KOPT-K1 (cell line): ENCODE data around the gene CEBPB.
"Not testable (repeated sequence)": the region's sequence is repeated elsewhere in the genome, so short reads cannot be mapped to it uniquely, and the experiment has no call there.

ENCODE experiments used
- H3K27ac ChIP-seq: fragments of 200-600 bp; sonication (generic); 2 replicates; pipeline ENCODE4 v1.5.1; 2016; ENCODE audit warnings: antibody characterized with exemption, mild to moderate bottlenecking, low read depth, low read length; ENCODE audit not compliant: poor library complexity, severe bottlenecking
- H3K36me3 ChIP-seq: fragments of 200-600 bp; sonication (generic); 2 replicates; pipeline ENCODE4 v1.5.1; 2017; ENCODE audit warnings: antibody characterized with exemption, mild to moderate bottlenecking, low read length, moderate library complexity; ENCODE audit not compliant: insufficient read depth
- H3K9me3 ChIP-seq: fragments of 200-600 bp; sonication (generic); 2 replicates; pipeline ENCODE4 v1.5.1; 2017; ENCODE audit warnings: antibody characterized with exemption, low read length, mild to moderate bottlenecking; ENCODE audit not compliant: insufficient read depth, poor library complexity, severe bottlenecking

The CEBPB gene

DNA sequence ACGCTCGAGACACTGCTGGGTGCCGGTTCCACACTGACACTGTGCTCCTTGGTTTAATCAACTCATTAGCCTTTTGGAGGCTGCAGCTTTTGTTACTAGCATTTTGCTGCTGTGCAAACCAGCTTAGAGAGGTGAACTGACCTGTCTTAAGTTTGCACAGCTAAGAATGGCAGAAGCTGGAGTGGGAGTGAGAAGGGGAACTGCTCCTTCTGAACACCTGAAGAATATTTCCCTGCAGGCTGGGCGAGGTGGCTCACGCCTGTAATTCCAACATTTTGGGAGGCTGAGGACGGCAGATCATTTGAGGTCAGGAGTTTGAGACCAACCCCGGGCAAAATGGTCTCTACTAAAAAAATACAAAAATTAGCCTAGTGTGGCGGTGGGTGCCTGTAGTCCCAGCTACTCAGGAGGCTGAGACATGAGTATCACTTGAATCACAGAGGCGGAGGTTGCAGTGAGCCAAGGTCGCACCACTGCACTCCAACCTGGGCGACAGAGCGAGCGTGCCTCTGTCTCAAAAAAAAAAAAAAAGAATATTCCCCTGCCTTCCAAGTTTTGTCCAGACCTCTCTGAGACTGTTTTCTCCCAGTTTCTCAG is 5.0 kb downstream of the CEBPB start:
- Histone ChIP-seq H3K9me3 (no peaks in the 10 kb centered on the region), H3K27ac (no peak overlapping the region), H3K36me3 (no peaks in the 10 kb centered on the region)

DNA sequence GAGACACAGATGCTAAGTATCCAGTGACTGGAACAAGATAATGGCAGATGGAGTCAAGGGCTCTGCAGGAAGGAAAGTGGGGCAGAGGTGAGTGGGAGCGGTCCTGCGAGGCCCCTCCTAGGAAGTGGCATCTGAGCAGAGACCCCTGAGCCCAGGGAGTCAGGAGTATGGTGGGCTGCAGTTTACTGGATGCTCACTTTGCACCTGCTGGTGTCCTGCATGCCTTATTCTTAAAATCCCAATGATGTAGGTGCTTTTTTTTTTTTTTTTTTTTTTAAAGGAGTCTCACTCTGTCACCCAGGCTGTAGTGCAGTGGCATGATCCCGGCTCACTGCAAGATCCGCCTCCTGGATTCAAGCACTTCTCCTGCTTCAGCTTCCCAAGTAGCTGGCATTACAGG is 5.6 kb downstream of the CEBPB start:
- Histone ChIP-seq H3K27ac (no peak overlapping the region), H3K36me3 (no peaks in the 10 kb centered on the region), H3K9me3 (no peaks in the 10 kb centered on the region)

DNA sequence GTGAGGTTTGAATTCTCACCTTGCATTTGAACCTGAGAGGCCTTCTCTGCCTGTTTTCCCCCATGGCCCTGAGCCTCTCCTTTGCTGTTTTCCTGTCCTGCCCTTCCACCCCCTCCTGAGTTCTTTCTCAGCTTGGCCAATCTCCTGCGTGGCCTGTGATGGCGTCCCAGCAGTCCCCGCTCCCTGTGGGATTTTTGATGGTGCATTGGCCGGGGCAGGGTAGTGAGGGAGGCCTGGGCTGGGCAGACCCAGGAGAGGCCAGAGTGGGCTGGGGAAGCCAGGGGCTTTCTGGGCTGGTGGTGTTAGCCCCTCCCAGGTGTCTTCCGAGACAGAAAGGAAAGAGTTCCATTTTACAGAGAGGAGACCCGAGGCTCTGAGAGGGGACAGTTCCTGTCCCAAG is 6.3 kb downstream of the CEBPB start:
- H3K9me3 ChIP-seq: no peaks in the 10 kb centered on the region
- H3K27ac ChIP-seq: no peak overlapping the region
- H3K36me3 ChIP-seq: no peaks in the 10 kb centered on the region

DNA sequence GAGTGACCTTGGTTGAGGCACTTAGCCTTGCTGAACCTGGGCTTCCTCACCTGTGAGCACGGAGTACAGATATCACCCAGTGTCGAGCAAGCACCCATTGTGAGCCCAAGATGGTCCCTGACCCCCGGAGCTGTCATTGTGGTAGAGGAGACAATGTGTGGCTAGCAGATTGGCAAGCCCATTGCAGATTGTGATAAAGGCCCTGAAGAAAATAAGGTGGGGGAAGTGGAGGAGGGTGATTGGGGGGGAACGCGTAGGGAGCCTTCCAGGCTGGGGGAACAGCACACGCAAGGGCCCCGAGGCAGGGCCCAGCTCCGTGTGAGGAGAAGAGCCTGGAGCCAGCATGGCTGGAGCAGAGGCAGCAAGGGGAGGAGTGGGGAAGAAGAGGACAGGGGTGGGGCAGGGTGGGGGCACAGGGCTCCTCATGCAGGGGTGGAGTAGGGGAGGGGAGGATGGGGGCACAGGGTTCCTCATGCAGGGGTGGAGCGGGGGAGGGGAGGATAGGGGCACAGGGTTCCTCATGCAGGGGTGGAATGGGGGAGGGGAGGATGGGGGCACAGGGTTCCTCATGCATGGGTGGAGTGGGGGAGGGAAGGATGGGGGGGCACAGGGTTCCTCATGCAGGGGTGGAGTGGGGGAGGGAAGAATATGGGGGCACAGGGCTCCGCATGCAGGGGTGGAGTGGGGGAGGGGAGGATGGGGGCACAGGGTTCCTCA is 7.0 kb downstream of the CEBPB start:
- no peak overlapping the region for H3K27ac ChIP-seq
- H3K36me3 ChIP-seq: no peaks in the 10 kb centered on the region
- H3K9me3 ChIP-seq: no peaks in the 10 kb centered on the region

DNA sequence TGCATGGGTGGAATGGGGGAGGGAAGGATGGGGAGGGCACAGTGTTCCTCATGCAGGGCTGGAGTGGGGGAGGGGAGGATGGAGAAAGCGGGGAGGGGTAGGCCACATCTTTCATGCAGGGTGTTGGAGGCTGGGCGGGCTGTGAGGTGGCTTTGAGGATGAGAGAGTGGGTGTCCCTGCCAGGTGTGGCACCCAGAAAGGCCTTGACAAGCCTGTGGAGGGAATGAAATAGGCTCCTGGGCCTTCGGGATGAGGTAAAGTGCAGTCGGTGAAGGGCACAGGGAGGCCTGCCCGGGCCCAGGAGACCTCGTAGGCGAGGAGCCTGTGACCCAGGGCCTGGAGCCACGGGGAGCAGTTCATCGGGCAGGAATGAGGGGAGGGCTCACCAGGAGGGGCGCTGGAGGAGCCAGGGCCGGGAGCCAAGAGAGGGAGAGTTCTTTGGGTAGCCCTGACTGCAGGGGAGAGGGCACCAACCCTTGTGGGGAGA is 7.6 kb downstream of the CEBPB start:
- no peaks in the 10 kb centered on the region for H3K36me3 ChIP-seq
- no peak overlapping the region for H3K27ac ChIP-seq
- peaks cover under 1% of the 10 kb centered on the region for H3K9me3 ChIP-seq

DNA sequence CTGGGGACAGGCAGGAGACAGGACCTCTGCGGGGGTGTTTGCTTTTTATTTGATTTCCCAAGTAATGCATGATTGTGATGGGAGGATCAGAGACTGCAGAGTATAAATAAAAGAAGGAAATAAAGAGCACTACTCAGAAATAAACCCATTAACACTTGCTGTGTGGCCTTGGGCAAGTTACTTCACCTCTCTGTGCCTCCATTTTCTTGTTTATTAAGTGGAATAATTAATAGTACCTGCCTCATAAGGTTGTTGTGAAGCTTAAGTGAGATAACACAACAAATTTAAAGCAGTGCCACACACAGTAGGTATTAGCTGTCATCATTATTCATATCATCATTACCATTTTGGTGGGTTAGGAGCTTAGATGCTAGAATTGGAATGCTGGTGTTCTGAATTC is 8.1 kb downstream of the CEBPB start:
- peaks cover 5% of the 10 kb centered on the region for H3K9me3 ChIP-seq
- H3K36me3 ChIP-seq: no peaks in the 10 kb centered on the region
- H3K27ac ChIP-seq: no peak overlapping the region

DNA sequence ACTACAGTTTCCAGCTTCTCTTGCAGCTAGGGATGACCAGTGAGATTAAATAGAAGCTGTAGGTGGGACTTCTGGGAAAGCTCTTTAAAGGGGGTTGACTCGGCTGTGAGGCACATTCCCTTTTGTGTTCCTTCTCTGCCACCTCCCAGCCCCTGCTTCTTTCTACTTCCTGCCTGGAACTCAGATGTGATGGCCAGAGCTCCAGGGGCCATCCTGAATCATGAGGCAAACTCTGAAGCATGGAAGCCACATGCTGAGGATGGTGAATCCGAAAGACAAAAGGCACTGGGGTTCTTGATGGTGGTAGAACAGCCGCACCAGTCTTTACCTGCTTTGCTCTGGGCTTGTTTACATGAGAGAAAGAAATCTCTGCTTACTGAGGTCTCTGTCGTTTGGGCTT is 9.1 kb downstream of the CEBPB start:
- H3K36me3 ChIP-seq: no peaks in the 10 kb centered on the region
- peaks cover 15% of the 10 kb centered on the region for H3K9me3 ChIP-seq
- no peak overlapping the region for H3K27ac ChIP-seq

DNA sequence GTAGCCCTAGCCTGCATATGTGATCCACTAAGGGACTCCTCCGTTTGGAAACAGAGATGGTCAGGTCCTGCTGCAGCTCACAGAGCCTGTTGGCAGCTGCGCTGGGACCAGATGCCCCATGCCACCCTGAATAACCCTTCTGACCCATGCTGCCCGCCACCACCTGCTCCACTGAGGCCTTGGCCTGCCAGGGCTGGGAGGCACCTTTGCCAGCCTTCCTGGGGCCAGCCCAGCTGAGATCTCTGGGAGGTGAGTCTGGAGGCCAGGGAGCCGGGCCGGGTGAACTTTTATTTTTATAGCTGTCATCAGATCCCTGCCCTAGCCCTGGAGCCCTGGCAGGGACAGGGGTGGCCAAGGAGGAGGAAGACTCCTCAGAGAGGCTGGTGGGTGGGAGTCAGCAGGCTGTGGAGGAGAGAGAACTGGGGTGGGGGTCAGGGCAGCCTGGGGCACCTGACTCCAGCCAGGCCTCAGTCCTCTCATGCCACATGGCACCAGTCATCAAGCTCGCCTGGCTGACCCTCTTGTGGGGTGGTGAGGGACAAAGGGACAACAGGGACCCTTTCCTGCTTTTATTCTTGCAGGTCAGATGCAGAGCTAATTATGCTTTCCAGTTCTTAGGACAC is 10.0 kb downstream of the CEBPB start:
- Histone ChIP-seq H3K27ac (no peak overlapping the region), H3K36me3 (no peaks in the 10 kb centered on the region), H3K9me3 (peaks cover 16% of the 10 kb centered on the region)

DNA sequence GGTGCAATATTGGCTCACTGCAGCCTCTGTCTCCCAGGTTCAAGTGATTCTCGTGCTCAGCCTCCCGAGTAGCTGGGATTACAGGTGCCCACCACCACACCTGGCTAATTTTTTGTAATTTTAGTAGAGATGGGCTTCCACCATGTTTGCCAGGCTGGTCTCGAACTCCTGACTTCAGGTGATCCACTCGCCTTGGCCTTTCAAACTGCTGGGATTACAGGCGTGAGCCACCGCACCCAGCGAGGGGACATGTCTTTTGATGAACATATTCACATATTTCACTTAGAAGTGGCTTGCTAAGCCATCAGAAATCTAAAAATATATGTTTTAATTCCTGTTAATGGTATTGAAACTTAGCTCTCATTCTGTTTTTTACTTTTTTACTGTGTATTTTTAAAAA is 11.1 kb downstream of the CEBPB start:
- not testable (repeated sequence) for H3K27ac ChIP-seq, H3K36me3 ChIP-seq
- peaks cover 16% of the 10 kb centered on the region for H3K9me3 ChIP-seq

DNA sequence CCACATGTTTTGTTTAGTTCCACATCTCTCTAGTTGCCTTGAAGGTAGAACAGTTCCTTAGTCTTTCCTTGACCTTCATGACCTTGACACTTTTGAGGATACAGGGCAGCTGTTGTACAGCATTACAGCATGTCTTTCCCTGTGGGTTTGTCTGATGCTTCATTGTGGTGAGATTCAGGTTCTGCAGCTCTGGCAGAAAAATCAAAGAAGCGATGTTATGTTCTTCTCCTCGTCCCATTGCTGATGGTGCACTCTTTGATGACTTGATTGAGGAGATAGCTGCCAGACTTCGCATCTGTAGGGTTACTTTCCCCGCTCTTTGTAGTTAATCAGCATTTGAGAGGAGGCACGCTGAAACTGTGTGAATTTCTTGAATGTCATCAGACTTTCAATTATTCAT is 12.0 kb downstream of the CEBPB start:
- H3K36me3 ChIP-seq: no peaks in the 10 kb centered on the region
- H3K27ac ChIP-seq: no peak overlapping the region
- H3K9me3 ChIP-seq: peaks cover 16% of the 10 kb centered on the region

DNA sequence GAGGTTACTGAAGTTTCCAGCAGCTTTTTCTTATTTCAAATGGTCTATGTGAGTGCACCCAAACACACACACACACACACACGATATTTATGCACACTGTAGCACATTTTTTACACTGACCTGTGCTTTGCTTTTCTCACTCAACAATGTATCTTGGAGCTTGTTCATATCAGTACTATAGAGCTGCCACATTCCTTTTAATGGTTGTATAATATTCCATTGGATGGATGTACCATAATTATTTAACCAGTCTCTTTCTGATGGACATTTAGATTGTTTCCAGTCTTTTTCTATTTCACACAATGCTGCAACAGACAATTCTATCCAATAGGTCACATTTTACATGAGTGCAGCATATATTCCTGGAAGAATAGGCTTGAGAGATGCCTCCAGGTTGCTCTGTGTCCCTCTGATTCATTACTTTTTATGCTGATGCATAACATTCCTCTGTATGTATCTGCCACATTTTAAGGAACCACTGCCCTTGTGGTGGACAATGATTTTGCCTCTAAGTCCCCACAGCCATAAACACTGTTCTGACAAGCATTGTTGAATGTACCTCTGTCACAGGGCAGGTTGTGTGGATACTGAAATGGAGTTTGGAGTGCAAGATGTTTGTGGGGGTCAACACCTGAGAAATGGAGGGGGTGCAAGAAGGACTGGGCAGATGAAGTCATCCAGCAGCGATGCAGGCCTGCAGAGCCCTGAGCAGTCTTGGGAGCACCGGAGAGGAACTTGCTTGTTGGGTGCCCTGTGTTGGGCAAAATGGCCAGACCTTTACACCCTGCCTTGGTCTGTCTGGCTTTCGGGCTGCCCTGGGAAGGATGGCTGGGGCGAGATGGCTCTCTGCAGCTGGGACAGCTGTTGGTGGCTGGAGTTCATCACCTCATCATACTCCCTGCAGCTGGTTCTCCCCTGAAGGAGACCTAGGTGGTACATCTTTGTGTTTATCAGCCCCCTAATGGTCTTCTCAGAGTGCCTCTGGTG is 13.6 kb downstream of the CEBPB start:
- H3K9me3 ChIP-seq: peaks cover 16% of the 10 kb centered on the region
- H3K36me3 ChIP-seq: no peaks in the 10 kb centered on the region
- no peak overlapping the region for H3K27ac ChIP-seq

DNA sequence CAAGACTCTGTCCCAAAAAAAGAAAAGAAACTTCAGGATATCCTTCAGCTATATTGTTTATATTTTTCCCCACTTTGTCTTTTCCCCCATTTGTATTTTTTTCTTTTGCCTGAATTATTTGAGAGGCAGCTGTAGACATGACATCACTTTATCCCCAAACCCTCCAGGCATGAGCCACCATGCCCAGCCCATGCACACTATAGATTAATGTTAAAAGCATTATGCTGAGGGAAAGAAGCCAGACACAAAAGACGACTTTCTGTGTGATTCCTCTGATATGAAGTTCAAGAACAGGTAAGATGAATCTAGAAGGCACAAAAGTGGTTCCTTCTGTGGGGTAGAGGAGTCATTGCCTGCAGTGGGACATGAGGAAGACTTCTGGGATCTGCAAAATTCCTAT is 16.4 kb downstream of the CEBPB start:
- Histone ChIP-seq H3K27ac (no peak overlapping the region), H3K9me3 (peaks cover 16% of the 10 kb centered on the region), H3K36me3 (no peaks in the 10 kb centered on the region)

DNA sequence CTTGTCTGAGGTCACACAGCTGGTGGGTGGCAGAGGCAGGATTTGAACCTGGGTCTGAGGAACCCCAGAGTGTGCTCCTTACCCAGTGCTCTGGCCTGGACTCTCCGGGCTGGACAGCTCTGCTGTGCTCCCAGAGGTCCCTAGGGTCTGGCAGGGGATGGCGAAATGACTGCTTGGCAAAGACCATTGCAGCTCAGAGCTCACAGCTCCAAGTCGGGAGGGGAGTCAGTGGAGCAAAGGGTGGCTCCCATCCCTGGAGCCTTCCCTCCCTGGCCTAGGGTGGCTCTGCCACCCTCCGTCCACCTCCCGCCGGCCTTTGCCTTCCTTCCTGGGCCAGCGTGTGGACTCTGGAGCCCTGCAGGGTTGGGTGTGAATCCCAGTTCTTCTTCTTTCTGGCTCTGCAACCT is 17.5 kb downstream of the CEBPB start:
- peaks cover 16% of the 10 kb centered on the region for H3K9me3 ChIP-seq
- H3K27ac ChIP-seq: no peak overlapping the region
- no peaks in the 10 kb centered on the region for H3K36me3 ChIP-seq

DNA sequence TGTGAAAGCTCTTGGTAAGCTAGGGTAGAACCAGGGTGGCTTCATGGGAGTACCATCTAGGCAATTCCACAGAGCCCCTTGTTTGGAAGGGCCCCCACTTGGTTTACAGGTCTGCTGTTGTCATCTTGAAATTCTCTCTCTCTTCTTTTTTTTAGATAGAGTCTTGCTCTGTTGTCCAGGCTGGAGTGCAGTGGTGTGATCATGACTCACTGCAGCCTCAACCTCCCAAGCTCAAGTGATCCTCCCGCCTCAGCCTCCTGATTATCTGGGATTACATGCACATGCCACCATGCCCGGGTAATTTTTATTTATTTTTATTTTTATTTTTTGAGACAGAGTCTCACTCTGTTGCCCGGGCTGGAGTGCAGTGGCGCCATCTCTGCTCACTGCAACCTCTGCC is 18.2 kb downstream of the CEBPB start:
- not testable (repeated sequence) for H3K36me3 ChIP-seq, H3K27ac ChIP-seq
- H3K9me3 ChIP-seq: peaks cover 10% of the 10 kb centered on the region
